HG02885 (cell line): ENCODE results near the gene TRIM9.
"Not testable (repeated sequence)": the region's sequence is repeated elsewhere in the genome, so short reads cannot be mapped to it uniquely, and the experiment has no call there.

Source experiments
- ATAC-seq: cut with Tn5 transposase; IDR thresholded peaks from one replicate; pipeline ENCODE4 v1.9.1; 2021; ENCODE audit warnings: mild to moderate bottlenecking; ENCODE audit not compliant: unreplicated experiment, poor library complexity

Gene TRIM9

DNA sequence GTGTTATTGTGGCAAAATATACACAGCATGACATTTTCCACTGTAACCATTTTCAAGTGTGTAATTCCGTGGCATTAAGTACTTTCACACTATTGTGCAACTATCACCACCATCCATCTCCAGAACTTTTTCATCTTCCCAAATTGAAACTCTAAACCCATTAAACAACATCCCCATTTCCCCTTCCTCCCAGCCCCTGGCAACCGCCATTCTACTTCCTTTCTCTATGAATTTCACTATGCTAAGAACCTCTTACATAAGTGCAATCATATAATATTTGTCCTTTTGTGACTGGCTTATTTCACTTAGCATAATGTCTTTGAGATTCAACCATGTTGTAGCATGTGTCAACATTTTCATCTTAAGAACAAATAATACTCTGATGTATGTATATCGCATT is 82.8 kb downstream of the TRIM9 start:
- no peak for ATAC-seq

DNA sequence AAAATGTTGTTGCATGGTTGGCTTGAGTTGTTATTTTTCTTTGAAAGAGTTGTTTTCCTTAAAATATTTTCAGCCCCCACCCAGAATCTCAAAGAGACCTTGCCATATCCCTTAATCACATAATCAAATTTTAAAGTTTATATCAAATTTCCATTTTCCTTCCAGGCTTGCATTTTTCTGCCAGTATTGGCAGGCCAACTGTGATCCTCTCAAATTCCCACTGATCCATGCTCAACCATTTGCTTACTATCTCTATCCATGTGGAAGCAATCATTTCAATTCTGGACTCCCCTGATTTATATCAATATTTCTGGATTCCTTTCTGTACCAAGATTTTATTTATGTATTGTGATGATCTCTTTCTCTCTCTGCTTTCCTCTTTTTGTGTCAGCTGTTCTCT is 86.5 kb downstream of the TRIM9 start:
- no peak for ATAC-seq

DNA sequence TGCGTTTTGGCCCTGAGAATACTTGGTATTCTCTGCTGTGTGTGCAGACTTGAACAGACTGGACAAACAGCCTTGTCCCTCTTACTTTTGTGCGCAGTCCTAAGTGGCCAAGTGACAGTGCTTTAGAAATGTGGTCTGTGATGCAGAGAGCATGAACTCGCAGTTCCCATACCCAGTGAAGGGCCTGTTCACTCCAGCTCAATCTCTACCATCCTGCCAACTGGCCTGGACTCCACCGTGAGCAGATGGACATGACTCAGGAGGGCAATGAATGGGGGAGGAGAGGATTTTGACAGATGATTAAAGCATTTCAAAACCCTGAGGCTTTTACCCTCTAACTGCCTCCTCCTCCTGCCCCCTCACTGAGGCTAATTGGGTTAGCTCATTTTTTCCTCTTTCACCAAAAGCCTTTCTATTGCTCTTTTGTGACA is 88.1 kb downstream of the TRIM9 start:
- no peak for ATAC-seq

DNA sequence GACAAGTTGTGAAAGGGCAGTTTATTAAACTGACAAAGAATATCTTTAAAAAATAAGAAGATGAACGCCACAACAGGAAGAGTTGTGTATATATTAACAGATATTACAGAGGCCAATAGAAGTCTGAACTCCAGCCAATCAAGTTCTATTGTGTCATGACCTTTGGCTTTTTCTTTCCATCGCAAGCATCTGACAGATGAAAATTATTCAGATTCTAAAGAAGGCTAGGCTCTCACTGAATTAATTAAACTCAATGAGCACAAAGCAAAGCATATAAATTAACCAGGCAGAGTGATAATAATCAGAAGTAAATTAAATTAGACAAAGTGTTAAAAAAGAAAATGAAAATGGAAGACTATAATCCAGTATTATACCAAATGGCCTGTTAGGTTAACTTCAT is 88.6 kb downstream of the TRIM9 start:
- ATAC-seq, result no peak

DNA sequence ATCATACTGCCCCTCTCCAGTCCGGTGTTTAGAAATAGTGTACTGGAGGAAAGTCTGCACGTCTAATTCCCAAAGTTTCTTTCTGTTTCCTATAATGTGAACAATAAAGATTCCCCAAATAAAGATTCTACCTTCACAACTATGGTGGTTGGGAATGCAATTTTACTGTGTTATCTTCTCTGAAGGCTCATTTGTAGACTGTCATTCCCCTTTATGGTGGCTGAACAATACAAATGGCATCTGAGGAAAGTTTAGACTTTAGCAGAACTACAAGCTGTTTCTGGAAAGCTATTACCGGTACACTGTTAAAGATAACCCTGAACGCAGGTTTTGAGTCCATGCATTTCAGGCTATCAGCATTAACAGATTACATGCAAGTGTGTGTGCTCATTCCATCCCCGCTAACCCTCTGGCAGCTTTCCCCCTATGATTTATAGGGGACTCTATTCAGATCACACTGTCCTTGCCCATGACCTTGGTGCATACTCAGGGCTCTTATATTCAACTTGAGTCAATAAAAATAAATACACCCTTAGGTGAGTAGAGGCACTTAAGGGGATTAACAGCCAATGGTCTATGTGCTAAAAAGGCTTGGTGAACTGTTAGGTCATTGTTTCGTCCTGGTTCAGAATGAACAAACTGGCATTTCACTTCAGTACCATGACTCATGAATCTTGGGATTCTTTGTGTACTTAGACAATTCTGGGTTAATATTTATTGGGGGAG is 89.9 kb downstream of the TRIM9 start:
- ATAC-seq, result no peak

DNA sequence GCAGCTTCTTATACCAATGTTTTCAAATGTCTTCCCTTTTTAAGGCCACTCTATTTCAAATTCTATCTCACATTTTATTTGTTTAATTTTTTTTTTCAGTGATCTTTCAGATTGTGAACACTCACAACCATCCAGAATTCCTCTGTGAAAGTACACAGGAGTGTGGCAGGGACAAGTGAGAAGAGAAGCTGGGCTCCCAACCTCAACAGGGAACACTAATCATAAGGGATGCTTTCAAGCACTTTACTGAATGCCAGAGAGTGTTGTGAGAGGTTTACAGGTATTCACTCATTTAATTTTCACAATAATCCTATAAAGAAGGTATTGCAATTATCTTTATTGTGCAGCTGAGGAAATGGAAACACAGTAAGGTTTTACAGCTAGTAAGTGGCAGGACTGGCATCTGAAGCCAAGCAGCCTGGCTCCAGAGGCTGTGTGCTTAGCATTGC is 90.5 kb downstream of the TRIM9 start:
- ATAC-seq, result no peak

DNA sequence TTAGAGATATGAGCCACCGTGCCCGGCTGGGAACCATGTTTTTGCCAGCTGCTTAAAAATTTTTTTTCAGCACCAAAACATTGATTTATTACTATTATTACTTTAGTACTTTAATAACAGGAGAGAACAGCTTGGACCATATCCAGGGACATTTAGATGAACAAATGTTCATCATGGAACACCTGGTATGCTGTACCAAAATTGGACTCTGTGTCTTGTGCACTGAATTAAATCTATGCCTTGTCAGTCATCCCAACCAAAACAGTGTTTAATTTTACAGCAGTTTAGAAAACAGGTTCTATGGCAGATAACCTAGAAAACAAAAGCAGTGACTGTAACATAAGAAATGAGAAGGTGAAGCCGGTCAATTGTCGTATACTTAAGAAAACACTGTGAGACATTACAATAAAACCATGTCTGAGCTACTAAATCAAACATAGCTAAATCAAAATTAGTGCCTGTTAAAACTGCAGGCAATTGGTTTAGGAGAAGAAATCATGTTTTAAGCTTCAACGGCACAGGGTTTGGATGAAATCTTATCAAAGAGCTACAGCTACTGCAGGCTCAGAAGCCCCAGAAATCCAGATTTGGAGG is 92.4 kb downstream of the TRIM9 start:
- ATAC-seq, result no peak

DNA sequence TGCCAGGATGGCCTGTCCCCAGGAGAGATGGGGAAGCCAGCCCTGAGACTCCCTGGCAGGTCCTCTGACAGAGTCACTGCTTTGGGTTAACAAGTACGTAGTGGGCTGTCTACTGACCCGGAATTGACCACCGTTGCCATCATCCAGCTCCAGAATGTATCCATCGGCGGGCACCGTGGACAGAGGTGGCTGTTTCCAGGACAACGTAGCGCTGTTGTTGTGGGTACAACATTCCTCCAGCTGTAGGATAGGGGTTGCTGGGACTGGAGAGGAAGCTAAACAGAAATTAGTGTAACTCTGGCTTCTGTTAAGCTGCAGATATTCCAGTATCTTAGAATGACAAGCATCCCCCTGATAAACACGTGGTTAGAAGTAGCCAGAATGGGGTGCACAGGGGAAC is 94.3 kb downstream of the TRIM9 start:
- no peak for ATAC-seq

DNA sequence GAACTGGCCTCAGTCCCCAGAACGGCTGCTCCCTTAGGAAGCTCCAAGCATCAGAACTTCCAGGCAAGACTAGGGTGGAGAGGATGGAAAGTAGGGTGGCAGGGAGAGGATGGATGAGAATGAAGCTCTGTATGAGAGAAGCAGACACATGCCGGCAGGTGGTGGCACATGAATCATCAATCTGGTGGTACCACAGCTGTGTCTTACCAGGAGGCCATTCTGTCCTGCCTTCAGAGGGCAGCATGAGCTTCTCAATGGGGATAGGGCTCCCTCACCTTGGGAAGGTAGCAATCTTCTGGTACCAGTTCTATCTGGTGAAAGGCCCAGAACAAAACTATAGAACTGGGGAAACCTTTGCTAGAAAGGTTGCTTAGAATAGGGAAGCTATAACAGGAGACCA is 95.2 kb downstream of the TRIM9 start:
- ATAC-seq, result no peak

DNA sequence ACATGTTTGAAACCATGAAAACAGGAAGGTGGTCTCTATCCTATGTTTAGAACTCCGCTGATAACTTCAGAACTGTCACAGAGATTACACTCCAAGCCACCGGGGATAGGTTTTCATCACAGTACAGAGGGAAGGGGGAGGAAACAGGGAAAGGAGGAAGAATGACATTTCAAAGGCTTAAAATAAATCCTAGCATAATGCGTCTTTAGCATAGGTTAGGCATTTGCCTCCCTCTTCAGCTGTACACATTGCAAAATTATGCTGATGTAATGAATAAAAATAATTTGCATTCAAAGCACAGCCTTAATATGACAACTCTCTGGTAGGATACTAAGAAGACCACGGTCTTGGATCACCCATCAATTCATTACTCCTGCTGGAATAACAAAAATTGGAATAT is 96.3 kb downstream of the TRIM9 start:
- ATAC-seq, result no peak

DNA sequence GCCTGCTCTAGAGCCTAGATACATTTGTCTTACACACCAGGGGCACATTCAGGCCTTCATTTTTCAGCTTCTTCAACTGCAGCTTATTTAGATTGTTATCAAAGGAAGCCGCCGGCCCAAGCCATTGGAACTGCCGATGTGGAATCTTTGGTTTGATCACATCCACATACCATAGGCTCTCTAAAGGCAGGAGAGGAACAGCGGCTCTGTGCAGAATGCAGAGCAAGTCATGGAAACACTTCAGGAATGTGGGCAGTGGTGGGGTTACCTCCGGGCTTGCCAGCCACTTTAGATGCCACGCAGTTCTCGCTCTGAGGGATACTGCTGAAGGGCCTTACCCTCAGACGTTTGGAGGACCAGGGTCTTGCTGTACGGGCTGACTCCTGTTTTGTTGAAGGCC is 97.2 kb downstream of the TRIM9 start:
- ATAC-seq, result no peak

DNA sequence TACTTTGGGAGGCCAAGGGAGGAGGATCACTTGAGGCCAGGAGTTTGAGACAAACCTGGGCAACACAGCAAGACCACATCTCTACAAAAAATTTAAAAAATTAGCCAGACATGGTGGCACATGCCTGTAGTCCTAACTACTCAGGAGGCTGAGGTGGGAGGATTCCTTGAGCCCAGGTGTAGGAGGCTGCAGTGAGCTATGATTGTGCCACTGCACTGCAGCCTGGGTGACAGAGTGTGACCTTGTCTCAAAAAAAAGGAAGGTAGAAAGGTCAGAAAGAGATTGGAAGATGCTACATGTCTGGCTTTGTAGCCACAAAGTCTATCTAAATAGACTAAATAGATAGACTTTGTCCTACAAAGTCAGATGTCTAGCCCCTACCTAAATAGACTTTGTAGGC is 100.7 kb downstream of the TRIM9 start:
- ATAC-seq, result not testable (repeated sequence)

DNA sequence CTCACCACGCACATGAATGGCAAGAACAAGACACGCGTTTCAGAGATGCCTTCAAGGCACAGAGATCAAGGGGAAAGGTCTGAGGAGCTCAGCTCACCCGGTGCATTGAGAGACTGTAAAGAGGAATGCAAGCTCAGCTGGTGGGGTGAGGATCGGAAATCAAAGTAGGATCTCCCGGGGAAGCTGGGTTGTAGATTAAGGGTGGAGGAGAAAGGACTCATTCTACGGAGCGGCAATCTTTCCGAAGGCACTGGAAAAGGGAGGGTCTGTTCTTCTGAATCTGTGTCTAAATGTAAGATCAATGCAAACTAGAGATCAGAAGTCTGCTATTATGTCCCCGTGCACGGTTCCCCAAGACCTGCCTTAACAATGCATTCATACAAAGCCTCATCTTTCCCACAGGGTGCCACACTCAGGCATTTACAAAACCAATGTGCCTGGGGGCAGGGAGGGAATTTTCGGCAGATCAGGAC is 109.0 kb downstream of the TRIM9 start:
- ATAC-seq, result no peak

DNA sequence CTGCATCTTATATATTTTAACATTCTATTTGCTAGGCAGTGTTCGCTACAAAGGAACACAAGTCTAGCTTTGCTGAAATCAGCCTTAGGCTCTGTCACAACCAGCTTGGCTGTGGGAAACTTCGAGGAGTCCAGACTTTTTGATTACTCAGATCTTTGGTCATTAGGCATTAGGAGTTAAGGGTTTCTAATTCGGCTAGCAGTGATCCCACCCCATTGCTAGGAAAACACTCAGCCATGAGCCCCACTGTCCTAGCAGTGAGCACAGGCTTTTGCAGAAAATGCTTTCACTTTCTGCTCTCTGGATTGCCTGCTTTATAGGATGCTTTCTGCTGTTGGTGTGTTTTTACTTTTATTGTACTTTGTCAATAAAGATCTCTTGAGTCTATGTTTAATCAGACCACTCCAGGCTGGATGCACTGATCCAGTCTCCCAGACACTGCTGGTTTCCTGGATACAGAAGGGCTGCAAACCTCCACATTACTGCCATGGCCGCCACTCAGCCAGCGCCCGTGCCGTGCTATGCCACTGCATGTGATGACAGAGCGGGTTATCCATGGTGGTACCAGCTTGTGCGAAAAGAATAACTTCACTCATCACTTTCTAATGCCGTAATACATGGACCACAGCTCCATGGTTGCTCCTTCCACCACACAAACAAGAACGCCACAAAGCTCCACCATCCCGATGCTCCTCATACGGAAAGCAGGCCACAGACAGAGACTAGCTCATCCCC is 109.6 kb downstream of the TRIM9 start:
- ATAC-seq, result no peak

DNA sequence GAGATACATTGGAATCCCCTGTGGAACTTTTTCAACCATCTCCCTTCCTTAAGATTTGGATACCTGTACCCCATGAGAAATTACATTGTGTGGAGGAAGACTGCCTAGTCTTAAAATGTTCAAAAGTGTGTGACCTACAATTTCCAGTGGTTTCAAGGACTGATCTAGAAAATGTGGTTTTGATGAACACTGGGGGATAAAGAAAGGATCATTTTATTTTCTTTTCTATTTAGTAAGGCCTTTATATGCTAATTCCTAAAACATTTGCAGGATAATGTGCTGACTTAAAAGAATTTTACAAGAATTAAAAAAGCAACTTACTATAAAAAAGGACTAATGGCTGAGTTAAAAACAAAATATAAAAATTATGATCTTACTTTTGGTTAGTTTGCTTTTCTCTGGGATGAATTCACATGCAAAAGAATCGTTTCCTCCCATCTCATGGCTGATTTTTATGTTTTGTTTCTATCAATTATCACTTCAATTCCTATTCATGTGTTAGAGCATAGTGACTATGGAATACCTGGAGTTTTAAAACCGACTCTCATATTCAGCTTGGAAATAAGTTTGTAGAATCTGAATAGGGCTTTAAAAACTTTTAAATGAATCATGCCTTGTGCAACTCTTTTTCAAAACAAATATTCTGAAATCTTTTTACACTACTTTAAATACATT is 110.7 kb downstream of the TRIM9 start:
- no peak for ATAC-seq

DNA sequence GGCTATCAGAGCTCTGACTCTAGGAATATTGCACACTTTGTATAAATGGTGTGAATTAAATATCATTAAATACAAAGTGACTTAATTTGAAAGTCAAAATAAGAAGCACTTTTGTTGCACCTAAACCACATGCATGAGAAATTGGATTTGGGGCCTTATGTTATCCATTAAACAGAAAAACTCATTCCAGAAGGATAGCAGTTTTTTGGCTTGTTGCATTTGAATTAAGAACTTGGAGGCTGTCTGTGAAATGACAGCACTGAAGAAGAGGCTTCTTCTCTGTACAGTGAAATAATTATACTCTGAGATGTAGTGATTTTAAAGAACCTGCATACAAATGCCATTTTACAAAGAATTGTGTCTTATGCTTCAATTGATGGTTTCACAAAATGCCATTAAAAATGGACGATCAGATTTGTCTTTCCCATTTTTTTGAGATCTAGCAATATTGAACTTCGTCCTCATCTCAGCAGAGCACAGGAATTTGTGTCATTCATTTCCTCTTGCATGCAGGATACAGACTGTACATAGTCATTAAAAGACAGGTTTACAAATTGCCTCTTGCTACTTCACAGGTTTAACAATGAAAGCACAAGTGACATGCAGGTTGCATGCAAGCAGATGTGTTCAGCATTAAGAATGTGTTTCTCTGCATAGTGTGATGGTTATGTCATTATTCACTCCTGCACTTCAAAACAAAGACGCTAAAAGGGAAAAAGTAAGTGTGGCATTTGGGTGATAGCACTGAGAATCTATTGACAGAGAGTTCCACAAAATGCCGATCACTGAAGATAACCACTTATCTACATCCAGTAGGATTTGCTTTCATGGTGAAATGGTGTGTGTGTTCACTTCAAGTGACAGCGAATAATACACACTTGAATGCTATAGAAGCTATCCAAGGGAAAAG is 114.7 kb downstream of the TRIM9 start:
- ATAC-seq, result no peak

DNA sequence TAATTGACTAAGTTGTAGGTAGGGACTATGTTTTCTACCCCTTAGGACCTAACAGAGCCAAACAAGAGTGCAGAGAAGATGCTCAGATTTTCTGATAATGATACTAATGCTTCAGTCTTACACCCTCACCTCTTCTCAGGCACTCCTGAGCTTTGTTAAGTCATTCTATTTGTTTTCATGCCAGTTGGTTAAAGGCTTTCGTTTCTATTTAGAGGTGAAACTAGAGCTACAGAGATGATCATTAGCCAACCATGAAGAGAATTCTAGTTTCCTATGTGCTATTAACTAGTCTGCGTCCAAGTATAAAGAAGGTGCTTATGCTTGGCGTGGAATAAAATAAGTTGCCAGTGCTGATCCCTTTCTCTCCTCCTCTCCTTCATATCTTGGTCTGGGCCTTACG is 116.0 kb downstream of the TRIM9 start:
- ATAC-seq, result peak; percentile 86

DNA sequence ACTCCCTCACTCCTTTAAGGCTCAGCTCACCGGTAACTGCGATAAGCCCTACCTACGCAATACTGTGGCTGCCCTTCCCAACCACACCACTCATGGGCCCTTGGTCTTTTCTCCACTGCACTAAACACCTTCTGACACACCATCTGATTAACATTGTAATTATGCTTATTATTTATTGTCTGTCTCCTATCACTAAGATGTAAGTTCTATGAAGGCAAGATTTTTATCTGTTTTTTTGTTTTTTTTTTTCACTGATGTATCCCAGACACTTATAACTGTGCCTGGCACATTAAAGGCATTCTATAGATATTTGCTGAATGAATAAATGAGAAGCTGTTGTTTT is 116.4 kb downstream of the TRIM9 start:
- no peak for ATAC-seq

DNA sequence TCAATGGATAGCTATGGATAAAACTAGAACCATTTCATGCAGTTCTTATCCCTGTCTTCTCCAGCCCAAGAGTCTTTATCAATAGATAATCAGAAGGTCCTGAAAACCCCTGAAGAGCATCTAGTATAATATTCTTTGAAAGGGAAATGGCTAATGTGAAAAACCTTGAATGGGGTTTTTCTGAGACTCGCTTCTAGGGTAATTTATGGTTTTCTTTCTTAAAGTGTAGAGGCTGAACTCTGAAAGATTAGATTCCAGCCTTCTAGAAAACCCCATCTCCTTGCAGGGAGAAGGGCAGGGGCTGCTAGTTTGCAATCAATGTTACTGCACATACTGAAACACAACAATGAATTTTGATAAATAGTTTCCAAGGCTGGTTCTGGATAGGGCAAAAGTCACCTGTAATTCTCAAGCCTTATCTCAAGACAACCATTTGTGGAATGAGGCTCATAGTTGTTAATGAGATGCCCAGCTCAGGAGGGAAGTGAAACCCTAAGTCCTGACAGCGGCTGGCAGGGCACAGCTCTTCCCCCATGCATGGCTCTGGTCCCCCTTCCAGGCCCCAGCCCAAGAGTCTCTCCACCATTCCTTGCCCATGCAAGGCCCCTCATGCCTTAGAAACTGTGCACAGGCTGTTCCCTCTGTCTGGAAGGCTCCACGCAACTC is 116.9 kb downstream of the TRIM9 start:
- no peak for ATAC-seq
